22Rv1 (cell line): ENCODE data around the gene NAT10.

ENCODE experiments used
- ZFX ChIP-seq: fragments of 450-650 bp; IDR thresholded peaks from 2 replicates; pipeline ENCODE4 v1.6.1; 2017; ENCODE audit warnings: antibody characterized with exemption, borderline replicate concordance
- TF ChIP-seq, protein P1 (sequence below): fragments of 450-650 bp; IDR thresholded peaks from 2 replicates; pipeline ENCODE4 v1.5.1; 2017; ENCODE audit warnings: mild to moderate bottlenecking

DNA sequence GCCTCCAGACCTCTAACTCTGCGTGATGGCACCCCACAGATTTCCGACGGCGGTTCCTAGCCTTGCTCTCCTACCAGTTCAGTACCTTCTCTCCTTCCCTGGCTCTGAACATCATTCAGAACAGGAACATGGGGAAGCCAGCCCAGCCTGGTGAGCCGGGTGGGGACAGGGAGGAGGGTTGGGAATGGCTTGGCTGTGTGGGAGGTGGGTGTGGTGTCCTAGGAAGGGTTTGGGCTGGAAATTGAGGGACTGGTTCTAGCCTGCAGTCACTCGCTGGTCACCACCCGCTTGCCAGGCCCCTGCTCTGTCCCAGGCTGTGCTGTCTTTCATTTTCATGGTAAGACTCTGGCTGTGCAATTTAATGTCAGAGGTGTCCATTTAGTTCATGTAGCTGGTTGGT is 33.9 kb downstream of the NAT10 start:
- TF ChIP-seq, protein P1, sequence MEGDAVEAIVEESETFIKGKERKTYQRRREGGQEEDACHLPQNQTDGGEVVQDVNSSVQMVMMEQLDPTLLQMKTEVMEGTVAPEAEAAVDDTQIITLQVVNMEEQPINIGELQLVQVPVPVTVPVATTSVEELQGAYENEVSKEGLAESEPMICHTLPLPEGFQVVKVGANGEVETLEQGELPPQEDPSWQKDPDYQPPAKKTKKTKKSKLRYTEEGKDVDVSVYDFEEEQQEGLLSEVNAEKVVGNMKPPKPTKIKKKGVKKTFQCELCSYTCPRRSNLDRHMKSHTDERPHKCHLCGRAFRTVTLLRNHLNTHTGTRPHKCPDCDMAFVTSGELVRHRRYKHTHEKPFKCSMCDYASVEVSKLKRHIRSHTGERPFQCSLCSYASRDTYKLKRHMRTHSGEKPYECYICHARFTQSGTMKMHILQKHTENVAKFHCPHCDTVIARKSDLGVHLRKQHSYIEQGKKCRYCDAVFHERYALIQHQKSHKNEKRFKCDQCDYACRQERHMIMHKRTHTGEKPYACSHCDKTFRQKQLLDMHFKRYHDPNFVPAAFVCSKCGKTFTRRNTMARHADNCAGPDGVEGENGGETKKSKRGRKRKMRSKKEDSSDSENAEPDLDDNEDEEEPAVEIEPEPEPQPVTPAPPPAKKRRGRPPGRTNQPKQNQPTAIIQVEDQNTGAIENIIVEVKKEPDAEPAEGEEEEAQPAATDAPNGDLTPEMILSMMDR, result no peak
- TF ChIP-seq ZFX, result no peak
